ENCODE data around the gene LRRC38.

Gene LRRC38

DNA sequence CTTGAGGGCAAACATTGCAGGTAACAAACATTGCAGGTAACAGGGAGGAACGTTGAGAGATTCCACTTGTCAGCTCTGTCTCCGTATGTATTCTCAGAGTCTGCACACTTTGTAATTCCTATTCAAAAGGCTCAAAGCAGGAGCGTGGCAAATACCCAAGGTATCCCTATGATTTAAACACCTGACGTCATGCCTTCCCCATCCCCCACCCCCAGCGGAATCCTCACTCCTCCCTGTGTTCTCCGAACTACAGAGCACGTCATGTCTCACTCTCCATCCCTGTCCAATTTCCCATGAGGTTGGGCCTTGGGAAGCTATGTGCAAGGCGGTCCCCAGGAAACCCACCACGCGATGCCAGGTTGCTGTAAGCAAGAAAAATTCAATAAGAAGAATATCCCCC is 2.8 kb upstream of the LRRC38 start:
- FAIRE-seq, result no peak

DNA sequence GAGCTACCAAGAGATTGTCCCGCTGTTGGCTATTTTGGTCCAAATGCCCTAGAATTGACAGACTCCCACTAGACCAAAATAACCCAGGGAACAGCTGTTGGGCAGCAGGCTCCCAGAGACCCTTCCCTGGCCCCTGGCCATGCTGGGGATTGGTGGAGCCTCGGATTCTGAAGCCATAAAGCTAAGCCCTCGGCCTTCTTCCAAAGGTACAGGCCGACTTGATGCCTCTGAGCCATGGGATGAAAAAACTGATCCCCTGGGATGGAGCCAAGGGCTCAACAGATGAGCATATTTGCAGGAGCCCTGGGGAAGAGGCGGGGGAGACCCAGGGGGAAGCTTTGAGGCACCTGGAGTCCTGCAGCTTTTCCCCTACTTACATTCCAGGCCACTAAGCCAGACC is 1.0 kb upstream of the LRRC38 start:
- FAIRE-seq, result no peak

DNA sequence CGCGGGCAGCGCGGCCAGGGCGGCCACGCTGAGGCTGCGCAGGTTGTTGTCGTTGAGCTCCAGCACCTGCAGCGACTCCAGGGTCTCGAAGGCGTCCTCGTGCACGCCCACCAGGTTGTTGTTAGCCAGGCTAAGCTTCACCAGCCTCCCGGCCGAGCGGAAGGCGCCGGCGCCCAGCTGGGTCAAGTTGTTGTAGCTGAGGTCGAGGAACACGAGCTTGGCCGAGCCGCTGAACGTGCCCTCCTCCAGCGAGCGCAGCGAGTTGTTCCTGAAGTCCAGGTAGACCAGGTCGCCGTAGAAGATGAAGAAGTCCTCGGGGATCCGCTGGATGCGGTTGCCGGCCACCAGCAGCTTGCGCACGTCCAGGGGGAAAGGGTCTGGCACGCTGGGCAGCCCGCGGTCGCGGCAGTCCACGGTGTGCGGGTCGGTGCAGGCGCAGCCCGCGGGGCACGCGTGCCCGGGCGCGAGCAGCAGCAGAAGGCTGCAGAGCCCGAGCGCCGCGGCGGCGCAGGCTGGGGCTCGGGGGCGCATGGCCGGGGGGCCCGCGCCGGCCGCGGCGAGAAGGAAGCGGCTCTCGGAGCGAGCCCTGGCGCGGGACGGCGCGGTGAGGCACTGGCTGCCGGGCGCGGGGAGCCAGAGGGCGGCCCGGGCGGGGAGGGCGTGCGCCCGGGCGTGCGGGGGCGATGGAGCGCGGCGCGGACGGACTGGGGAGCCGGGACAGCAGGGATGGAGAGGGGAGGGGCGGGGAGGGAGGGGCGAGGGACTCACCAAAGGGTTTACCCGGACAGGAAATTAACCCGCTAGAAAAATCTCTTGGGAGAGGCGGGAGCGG is 524 bp downstream of the LRRC38 start:
- FAIRE-seq, result no peak

DNA sequence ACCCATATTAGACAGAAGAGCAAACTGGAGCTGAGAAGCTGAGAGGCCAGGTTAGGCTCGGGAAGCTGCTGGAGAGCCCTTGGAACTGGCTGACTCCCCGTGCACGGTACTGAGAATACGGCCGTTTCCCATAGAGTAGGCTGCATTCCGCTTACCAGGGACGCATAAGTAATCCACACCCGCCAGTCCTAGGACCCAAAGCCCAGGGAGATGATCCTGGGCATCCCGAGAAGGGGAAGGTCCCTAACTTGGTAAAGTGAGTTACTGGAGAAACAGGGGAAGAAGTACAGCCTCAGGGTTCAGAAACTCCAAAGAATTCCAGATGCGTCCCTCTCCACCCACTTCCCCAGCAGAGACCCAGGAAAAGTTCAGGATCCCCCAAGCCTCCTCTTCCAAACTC is 1.3 kb downstream of the LRRC38 start:
- FAIRE-seq, result no peak

DNA sequence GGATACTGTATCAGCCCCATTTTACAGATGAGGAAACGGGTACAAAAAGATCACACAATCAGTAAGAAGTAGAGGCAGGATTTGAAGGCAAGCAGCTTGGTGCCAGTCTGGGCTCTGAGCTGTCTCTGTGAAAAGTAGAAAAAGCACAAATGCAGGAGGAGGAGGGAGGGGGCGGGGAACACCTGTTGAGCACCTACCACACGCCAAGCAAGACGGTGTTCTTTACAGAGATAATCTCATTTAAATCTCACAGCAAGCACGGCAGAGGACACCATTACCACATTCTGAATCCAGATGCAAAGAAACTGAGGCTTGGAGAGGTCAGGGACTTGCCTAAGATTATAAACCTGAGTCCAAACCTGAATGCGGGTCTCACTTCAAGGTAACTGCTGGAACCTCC is 3.3 kb downstream of the LRRC38 start:
- no peak for FAIRE-seq

DNA sequence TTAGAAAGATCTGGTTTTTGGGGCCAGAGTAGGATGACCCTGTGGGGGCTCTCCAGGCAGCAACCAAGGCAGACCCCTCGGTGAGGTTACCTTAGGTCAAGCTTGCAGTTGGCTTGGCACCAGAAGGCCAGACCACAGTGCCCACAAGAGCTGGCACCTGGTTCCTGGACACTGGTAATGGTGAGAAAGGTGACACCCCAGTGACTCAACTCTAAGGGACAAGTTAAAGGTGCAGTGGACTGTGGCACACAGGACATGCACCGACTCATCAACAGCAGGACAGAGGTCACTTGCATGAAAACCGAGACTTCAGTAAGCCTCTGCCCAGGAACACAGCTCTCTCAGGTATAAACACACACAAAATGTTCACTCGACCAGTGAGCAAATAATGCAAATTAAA is 6.7 kb downstream of the LRRC38 start:
- FAIRE-seq, result no peak

DNA sequence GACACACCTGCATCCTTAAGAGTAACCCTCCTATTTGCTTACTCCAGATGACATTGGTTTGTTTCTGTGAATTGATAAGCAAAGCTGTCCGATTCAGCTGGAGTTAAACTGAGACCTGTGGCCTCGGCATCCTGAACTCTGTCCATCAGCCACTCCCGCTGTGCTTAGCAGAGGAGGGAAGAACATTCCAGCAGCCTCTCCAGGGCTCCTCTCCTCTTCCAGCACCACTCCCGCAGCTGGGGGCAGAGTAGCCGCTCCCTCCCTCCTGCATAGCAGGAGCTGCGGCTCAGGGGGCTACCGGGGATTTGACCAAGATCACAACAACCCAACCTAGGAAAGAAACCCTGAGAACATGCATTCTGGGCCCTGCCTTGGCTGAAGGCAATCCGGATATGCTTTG is 8.8 kb downstream of the LRRC38 start:
- no peak for FAIRE-seq

DNA sequence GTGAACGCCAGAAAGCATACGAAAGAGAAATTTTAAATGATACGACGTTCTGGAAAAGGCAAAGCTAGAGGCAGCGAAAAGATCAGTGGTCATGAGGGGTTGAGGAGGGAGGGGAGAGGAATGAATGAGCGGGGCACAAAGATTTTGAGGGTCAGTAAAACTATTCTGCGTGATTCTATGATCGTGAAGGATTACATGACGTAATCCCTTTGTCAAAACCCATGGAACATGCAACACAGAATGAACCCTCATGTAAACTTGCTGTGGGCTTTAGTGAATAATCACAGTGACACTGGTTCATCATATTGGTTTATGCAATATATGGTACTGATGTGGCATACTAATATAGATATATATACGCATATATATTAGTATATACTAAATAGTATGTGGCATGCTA is 13.0 kb downstream of the LRRC38 start:
- FAIRE-seq, result no peak

DNA sequence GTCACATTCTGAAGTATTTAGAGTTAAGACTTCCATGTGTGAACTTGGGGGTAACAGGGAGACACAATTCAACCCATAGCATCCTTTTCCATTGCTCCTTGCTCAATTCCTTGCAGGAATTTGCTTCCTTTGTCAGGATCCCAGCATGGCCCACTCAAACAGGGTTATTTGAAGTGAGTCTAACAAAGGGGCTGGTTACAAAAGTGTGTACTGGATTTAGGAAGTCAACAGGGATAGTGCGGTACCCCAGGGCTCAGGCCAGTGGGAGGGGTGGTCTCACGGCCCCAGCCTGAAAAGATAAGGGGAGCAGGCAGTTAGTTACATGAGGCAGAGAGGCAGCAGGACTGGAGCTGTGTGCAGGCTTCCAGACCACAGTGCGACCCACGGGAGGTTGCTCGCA is 14.4 kb downstream of the LRRC38 start:
- FAIRE-seq, result no peak

DNA sequence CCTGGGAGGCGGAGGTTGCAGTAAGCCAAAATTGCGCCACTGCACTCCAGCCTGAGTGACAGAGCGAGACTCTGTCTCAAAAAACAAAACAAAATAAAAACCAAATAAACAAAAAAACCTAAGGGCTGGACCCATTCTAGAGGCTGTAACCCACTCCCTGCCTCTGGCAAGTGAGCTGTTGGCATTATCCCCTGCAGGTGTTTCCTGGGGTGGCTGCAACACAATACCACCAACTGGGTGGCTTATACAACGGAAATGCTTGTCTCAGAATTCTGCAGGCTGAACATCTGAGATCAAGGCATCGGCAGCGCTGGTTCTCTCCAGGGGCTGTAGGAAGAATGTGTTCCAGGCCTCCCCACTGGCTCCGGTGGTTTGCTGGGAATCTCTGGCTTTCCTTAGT is 15.2 kb downstream of the LRRC38 start:
- FAIRE-seq, result no peak

DNA sequence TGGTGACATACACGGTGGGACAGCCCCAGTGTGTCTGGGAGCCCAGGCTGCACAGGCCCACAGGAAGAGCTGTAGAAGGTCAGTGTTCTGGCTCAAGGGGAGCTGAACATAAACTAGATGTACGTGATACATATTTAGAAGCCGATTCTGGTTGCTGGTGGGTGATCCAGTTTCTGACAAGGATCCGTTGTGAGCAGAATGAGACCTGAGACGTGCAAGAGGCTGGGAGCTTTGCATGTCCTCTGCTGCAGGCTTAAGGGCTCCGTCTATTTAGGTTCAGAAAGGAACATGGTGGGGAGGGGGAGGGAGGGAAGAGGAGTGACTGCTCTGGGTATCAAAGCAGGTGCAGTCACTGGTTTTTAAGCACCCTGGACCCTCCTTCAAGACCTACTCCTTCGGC is 18.6 kb downstream of the LRRC38 start:
- no peak for FAIRE-seq

DNA sequence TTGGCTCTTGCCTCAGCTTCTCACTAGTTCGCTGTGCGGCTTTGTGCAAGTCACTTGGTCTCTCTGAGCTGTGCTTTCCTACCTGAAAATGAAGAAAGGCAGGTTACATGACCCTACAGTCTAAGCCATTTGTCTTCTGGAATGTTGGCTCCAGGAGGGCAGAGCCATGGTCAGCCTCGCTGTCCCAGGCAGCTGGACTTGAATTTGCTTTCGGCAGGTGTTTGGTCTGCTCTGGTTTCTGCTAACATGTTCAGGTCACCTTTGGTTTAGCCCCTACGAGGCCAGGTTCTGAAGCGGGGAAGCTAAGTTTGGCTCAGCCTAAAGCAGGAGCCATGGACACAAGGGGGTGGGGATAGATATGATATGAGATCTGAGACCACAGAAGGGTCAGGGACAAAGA is 19.1 kb downstream of the LRRC38 start:
- FAIRE-seq, result no peak

DNA sequence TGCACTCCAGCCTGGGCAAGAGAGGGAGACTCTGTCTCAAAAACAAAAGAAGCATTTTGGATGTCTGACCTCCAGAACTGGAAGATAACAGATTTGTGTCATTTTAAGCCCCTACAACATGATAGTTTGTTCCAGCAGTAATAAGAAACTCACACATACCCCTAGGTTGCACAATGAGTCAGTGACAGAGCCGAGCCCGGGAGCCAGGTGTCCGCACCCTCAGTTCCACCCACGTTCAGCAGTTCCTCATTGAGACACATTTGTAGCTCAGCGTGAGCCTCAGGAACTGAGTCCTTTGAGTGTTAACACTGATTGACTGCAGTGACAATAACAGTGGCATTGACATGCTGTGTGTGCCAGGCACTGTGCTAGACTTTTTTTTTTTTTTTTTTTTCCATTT is 19.8 kb downstream of the LRRC38 start:
- FAIRE-seq, result no peak

DNA sequence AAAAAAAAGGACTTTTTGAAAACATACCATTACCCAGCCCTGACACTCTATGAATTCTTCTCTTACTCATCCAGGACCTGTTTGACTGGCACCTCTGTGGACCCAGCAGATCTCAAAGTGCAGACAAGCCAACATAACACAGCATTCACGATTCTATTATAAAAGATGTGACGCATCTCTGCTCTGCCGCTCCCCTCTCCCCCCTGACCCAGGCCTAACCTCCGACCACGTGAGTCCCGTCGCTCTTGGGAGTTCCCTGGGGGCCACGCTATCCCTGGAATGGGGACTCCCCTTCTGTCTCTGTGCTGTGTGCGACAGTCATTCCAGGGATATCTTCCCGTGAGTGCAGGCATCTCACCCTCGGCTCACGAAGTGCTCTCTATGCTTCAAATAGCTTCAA is 21.1 kb downstream of the LRRC38 start:
- no peak for FAIRE-seq

DNA sequence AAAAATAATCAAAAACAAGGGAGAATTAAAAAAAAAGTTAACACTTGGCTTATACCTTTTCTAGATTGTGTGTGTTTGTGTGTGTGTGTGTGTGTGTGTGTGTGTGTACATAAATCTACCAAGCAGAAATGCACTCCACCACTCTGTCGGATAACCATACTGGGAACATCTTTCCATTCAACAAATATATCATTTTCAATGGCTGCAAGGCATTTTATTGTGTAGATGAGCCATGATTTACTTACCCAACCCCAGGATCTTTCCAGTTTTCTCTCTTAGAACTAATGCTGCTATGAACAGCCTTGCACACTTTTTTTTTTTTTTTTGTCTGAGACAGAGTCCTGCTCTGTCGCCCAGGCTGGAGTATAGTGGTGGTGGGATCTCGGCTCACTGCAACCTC is 25.8 kb downstream of the LRRC38 start:
- FAIRE-seq, result no peak

DNA sequence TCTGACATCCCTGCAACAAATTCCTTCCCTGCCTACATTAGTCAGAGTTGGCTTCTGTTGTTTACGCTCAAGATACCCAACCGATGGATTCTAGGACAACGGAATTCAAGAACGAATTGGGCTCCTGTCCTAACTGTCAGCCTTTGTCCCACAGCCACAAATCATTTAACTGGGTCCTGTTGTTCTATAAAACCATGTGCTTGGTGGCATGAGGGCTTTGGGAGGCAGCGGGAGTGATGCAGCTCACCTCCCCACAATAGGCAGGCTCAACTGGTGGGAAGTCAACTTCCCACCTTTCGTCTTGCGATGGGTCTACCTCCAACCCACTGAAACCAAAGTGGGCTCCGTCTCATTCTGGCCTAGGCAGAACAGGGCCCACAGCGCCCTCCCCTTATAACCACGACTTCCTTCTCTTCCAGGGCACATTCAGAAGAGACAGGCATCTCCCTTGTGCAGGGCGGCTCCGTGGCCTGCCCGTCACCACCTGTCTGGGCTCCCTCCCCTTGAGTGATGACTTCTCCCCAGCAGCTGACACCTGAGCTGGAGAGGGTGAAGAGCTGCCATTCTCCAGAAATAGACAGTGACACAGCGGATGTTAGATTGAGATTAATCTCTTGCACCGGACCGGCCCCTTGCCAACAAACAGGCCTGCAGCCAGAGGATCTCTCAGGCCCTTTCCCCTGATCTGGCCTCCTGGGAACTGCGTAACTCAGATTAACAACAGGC is 26.5 kb downstream of the LRRC38 start:
- FAIRE-seq, result no peak

DNA sequence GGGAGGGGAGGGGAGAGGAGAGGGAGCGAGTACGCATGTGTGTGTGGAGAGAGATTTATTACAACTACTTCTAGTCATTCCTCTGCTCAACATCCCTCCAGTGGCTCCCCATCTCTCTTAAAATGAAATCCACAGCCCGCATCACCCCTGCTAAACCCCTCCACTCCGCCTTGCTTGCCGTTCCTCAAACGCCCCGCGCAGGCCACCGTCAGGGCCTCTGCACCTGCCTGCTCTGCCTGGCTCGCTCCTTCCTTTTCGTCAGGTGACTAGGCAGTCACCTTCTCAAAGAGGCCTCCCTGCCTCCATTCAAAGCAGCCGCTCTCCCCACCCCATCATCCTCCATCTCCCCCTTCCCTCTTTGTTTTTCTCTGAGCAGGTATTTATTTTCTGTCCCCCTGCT is 29.9 kb downstream of the LRRC38 start:
- no peak for FAIRE-seq

DNA sequence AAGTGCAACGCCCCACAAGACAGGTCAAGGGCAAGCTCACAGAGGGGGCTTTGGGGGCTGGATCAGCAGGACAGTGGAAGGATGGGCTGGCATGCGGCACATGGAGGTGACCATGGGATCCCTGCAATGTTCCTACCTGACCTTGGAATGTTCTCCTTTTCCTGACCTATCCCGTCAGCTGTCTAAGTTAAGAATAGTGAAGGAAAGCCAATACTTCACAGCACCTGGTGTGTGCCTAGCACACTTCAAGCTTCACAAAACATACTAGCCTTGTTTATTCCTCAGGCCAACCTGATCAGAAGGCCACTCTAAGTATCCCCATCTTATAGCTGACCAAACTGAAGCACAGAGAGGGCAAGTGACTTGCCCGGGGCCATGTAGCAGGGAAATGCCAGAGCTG is 31.2 kb downstream of the LRRC38 start:
- FAIRE-seq, result no peak

DNA sequence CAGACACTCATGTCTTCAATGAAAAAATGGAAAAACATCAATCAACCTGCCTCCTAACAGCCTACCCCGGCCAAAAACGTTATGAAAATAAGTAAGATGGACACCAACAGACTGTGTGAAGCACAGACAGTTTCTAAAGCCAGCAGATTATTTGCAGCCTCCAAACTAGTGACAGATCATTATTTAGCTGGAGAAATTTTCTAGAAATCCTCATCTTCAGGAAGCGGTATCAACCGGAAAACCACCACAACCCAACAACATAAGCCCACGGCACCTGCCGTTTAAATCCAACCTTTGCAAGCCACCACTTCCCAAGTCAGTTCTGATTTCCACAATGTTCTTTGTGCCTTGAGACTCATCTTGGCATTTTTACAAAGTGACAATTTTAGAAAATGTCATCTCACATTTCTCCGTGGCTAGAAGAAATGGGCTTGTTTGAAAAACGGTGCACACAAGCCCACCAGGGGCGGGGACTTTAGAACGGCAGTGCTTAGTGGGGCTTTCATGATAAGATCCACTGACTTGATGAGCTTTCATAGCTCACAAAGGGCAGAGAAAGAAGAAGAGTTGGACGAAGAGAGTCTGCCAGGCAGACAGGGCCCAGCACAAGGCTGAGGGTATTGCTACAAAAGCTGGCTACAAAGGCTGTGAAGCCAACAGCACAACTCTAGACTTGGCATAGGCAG is 34.5 kb downstream of the LRRC38 start:
- FAIRE-seq, result no peak

DNA sequence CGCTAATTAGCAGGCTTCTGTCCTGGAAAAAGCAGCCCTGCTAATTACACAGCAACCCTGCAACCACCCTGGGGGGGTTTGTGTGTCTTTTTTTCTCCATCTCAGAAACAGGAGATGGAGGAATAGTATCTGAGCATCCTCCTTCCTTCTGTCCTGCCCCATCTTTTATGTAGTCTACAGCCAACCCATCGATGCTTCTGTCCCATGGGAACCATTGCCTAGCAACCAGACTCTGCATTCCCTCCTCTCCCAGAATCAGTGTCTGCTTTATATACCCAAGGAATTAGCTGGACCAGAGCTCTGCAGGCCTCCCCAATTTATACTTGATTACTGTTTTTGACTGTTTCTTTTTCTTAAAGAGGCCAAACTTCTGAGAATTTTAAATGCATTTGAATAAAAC is 35.1 kb downstream of the LRRC38 start:
- FAIRE-seq, result no peak

DNA sequence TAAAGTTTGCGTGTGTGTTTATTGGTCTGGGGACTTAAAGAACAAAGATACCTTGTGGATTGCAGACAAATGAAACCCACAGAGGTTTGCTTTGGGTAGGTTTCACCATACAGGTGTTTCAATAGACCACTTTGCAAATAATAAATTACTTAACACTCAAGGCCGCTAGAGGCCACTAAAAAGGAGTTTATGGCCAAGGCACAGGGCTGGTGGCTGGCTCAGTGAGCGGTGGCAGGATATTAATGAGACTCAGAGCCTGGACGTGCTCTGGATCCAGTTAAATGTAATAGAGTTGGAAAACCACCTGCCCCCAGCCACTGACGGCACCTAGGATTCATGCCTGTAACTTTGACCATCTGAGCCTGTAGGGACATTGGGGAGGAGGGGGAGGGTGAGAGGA is 44.5 kb downstream of the LRRC38 start:
- FAIRE-seq, result no peak

DNA sequence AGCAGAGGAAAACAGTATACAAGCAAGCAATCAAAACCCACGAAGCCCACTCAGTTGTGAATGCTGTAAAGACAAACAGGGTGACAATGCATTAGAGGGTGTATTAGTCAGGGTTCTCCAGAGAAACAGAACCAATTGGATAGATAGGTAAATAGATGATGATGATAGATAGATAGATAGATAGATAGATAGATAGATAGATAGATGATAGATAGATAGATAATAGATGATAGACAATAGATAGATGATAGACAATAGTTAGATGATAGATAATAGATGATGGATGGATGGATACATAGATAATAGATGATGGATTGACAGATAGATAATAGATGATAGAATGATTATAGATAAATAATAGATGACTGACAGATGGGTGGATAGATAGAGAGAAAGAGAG is 48.3 kb downstream of the LRRC38 start:
- no peak for FAIRE-seq

DNA sequence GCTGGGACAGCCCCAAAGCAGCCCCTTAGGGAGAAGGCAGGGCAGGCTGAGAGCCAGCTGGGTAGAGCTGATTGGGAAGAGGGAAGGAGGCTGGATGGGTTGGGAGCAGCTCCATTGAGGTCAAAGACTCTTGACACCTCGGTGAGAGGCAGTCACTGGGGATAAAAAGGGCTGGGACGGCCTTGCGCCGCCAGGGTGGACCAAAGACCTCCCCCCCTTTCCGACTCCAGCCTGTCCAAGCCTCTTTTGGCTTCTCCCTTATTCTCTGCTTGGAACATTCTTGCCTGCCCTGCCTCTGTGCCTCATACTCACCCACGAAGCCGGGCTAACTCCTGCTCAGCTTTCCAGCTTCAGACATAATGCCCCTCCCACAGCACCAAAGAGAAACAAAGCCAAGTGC is 51.1 kb downstream of the LRRC38 start:
- FAIRE-seq, result no peak

DNA sequence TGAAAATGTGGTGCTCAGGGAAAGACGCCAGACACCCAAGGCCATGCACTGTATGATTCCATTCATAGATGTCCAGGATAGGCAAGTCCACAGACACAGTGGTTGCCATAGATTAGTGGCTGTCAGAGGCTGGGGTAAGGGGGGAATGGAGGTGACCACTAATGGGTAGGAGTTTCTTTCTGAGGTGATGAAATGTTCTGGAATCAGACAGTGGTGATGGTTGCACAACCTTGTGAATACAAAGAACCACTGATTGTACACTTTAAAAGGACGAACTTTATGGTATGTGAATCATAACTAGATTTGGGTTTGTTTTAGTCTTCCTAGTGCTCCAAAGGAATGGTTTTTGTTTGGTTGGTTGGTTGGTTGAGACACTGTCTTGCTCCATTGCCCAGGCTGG is 51.8 kb downstream of the LRRC38 start:
- FAIRE-seq, result no peak
